Progenitor cell of endocrine pancreas (in vitro differentiated cells): ENCODE measurements around the gene SEMA4G. TPM values are rescaled to one million over a fixed set of nuclear protein-coding genes. Genes with fewer than 3 reads are reported as not detected.

Source experiments
- DNase-seq: peaks from one replicate; pipeline ENCODE4 v3.0.0; 2021; ENCODE audit warnings: low spot score; ENCODE audit not compliant: unreplicated experiment
- H3K27ac Mint-ChIP-seq: 2 replicates; pipeline ENCODE4 v1.8.0; 2021; ENCODE audit warnings: mild to moderate bottlenecking, moderate library complexity, mixed read lengths
- H3K27me3 Mint-ChIP-seq: 2 replicates; pipeline ENCODE4 v1.8.0; 2021; ENCODE audit warnings: mixed read lengths
- H3K36me3 Mint-ChIP-seq: 2 replicates; pipeline ENCODE4 v1.8.0; 2022; ENCODE audit warnings: mixed read lengths; ENCODE audit not compliant: insufficient read depth
- H3K4me1 Mint-ChIP-seq: 2 replicates; pipeline ENCODE4 v1.8.0; 2021; ENCODE audit warnings: low read depth, mixed read lengths
- H3K4me3 Mint-ChIP-seq: 2 replicates; pipeline ENCODE4 v1.8.0; 2021; ENCODE audit warnings: low read depth, mild to moderate bottlenecking, moderate library complexity, mixed read lengths
- H3K9me3 Mint-ChIP-seq: 2 replicates; pipeline ENCODE4 v1.8.0; 2021; ENCODE audit warnings: low read depth, mixed read lengths
- total RNA-seq: library from RNA; stranded (reverse); gene quantifications from 2 replicates; pipeline ENCODE4 v1.2.1, GENCODE V29; 2021
- TF ChIP-seq, protein P1 (sequence below): fragments of 200-600 bp; sonication (generic); IDR thresholded peaks from one replicate; pipeline ENCODE4 v1.5.0; 2021; ENCODE audit warnings: antibody characterized with exemption, mild to moderate bottlenecking; ENCODE audit not compliant: unreplicated experiment

The SEMA4G gene
- total RNA-seq, 1 donor from 2014 or later: 62.3 TPM

- Mint-ChIP-seq H3K4me1 (peaks cover 3% of the 10 kb centered on the region), H3K9me3 (no peaks in the 10 kb centered on the region), H3K4me3 (no peak overlapping the region), H3K27ac (no peak overlapping the region), H3K27me3 (no peaks in the 10 kb centered on the region), H3K36me3 (peaks cover 20% of the 10 kb centered on the region)
- no peak for DNase-seq
- TF ChIP-seq, protein P1, sequence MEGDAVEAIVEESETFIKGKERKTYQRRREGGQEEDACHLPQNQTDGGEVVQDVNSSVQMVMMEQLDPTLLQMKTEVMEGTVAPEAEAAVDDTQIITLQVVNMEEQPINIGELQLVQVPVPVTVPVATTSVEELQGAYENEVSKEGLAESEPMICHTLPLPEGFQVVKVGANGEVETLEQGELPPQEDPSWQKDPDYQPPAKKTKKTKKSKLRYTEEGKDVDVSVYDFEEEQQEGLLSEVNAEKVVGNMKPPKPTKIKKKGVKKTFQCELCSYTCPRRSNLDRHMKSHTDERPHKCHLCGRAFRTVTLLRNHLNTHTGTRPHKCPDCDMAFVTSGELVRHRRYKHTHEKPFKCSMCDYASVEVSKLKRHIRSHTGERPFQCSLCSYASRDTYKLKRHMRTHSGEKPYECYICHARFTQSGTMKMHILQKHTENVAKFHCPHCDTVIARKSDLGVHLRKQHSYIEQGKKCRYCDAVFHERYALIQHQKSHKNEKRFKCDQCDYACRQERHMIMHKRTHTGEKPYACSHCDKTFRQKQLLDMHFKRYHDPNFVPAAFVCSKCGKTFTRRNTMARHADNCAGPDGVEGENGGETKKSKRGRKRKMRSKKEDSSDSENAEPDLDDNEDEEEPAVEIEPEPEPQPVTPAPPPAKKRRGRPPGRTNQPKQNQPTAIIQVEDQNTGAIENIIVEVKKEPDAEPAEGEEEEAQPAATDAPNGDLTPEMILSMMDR: no peak
Measured at GRCh38 chr10:100980311-100980710, 11.0 kb downstream of the SEMA4G start.

DNA sequence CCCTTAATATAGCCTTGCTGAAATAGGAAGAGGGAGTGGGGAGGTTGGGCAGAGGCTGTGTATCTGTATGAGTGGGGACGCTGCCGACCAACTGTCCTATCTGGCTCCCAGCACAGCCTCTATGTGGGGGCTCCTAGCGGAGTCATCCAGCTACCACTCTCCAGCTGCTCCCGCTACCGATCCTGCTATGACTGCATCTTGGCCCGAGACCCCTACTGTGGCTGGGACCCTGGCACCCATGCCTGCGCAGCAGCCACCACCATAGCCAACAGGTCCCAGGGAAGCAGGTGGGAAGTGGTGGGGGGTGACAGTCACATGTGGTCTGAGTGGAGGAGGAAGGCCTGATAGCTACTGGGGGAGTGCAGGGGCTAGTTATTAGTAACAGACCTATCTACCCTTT is 11.4 kb downstream of the SEMA4G start:
- Mint-ChIP-seq H3K4me3 (no peak overlapping the region), H3K9me3 (no peaks in the 10 kb centered on the region), H3K36me3 (peaks cover 20% of the 10 kb centered on the region), H3K27me3 (no peaks in the 10 kb centered on the region), H3K27ac (peak overlapping the region; percentile 27), H3K4me1 (peaks cover 7% of the 10 kb centered on the region)
- DNase-seq: no peak
- TF ChIP-seq, protein P1: no peak

GRCh38 chr10:100981178-100981772 is 12.0 kb downstream of the SEMA4G start:
- no peak for DNase-seq
- no peak overlapping the region for H3K4me3 Mint-ChIP-seq
- peaks cover 7% of the 10 kb centered on the region for H3K4me1 Mint-ChIP-seq
- no peaks in the 10 kb centered on the region for H3K27me3 Mint-ChIP-seq
- TF ChIP-seq, protein P1: no peak
- H3K27ac Mint-ChIP-seq: no peak overlapping the region
- peaks cover 20% of the 10 kb centered on the region for H3K36me3 Mint-ChIP-seq
- H3K9me3 Mint-ChIP-seq: no peaks in the 10 kb centered on the region

- TF ChIP-seq, protein P1: no peak
- Mint-ChIP-seq H3K27ac (peak overlapping the region; percentile 46), H3K4me3 (no peak overlapping the region), H3K27me3 (no peaks in the 10 kb centered on the region), H3K9me3 (no peaks in the 10 kb centered on the region), H3K4me1 (peaks cover 15% of the 10 kb centered on the region), H3K36me3 (peaks cover 15% of the 10 kb centered on the region)
- DNase-seq: no peak
Measured at GRCh38 chr10:100982916-100983830, 13.9 kb downstream of the SEMA4G start.

- Mint-ChIP-seq H3K27ac (no peak overlapping the region), H3K9me3 (no peaks in the 10 kb centered on the region), H3K36me3 (peaks cover 14% of the 10 kb centered on the region), H3K4me1 (peaks cover 15% of the 10 kb centered on the region), H3K27me3 (no peaks in the 10 kb centered on the region), H3K4me3 (no peak overlapping the region)
- TF ChIP-seq, protein P1: no peak
- DNase-seq: no peak
Measured at GRCh38 chr10:100983868-100984671, 14.8 kb downstream of the SEMA4G start.
